ENCODE data around the gene ADORA2A. TPM values are rescaled to one million over a fixed set of nuclear protein-coding genes. Genes with fewer than 3 reads are reported as not detected.

The ADORA2A gene
- total RNA-seq, 1 donor from 2014 or later: 6.4 TPM

DNA sequence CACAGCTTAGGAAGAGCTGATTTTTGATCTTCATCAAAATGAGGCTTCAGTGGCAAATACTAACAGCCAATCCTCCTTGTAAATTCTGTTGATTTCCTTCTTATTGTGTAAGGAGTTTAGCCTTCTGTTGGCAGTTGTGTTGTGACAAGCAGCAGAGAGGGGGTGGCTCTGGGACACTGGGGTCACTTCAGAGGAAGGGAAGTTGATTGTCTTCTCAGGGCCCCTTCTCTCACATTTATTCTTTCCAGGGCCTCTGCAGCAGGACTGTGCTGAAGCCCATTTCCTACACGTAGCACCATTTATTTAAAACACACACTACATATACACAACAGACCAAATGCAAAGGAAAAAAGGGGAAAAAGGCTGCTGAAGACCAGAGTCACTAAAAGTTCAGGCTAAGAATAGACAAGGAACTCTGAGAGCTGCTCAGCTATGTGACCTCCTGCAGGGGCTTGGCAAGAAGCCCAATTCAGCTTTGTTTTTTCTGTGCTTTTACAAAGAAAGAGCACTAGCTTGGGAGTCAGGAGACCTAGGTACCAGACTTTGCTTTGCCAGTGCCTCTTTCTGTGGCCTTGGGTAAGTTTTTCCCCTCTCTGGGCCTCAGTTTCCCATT is 39.4 kb downstream of the ADORA2A start:
- Mint-ChIP-seq H3K36me3 (ENCODE audit: insufficient read depth) (no peaks in the 10 kb centered on the region), H3K27me3 (no peaks in the 10 kb centered on the region), H3K4me1 (ENCODE audit: low read depth) (no peaks in the 10 kb centered on the region), H3K9me3 (ENCODE audit: low read depth) (no peaks in the 10 kb centered on the region), H3K27ac (no peak overlapping the region), H3K4me3 (ENCODE audit: low read depth) (no peak overlapping the region)
- TF ChIP-seq, protein P1, sequence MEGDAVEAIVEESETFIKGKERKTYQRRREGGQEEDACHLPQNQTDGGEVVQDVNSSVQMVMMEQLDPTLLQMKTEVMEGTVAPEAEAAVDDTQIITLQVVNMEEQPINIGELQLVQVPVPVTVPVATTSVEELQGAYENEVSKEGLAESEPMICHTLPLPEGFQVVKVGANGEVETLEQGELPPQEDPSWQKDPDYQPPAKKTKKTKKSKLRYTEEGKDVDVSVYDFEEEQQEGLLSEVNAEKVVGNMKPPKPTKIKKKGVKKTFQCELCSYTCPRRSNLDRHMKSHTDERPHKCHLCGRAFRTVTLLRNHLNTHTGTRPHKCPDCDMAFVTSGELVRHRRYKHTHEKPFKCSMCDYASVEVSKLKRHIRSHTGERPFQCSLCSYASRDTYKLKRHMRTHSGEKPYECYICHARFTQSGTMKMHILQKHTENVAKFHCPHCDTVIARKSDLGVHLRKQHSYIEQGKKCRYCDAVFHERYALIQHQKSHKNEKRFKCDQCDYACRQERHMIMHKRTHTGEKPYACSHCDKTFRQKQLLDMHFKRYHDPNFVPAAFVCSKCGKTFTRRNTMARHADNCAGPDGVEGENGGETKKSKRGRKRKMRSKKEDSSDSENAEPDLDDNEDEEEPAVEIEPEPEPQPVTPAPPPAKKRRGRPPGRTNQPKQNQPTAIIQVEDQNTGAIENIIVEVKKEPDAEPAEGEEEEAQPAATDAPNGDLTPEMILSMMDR (IDR thresholded peaks at IDR 0.05; ENCODE audit: unreplicated experiment): no peak
- DNase-seq (ENCODE audit: low spot score, unreplicated experiment): no peak

DNA sequence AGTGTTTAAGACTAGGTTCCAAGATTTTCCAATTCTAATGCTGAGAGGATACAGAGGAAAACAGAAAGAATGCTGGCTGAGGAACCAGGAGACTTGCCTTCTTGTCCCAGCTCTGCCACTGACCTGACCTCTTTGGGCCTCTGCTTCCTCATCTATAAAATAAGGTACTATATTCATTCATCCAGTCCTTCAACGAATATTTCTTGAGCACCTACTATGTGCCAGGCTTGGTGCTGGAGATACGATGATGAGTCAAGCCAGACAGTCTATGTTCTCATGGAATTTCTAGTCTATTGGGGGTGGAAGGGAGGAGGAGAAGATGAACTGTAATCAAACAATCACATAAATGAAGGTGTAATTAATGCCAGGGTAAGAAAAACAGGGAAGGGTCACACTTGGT is 39.9 kb downstream of the ADORA2A start:
- Mint-ChIP-seq H3K4me1 (ENCODE audit: low read depth) (no peaks in the 10 kb centered on the region), H3K4me3 (ENCODE audit: low read depth) (no peak overlapping the region), H3K9me3 (ENCODE audit: low read depth) (no peaks in the 10 kb centered on the region), H3K36me3 (ENCODE audit: insufficient read depth) (no peaks in the 10 kb centered on the region), H3K27ac (no peak overlapping the region), H3K27me3 (no peaks in the 10 kb centered on the region)
- DNase-seq (ENCODE audit: low spot score, unreplicated experiment): no peak
- TF ChIP-seq, protein P1 (IDR thresholded peaks at IDR 0.05; ENCODE audit: unreplicated experiment): no peak

DNA sequence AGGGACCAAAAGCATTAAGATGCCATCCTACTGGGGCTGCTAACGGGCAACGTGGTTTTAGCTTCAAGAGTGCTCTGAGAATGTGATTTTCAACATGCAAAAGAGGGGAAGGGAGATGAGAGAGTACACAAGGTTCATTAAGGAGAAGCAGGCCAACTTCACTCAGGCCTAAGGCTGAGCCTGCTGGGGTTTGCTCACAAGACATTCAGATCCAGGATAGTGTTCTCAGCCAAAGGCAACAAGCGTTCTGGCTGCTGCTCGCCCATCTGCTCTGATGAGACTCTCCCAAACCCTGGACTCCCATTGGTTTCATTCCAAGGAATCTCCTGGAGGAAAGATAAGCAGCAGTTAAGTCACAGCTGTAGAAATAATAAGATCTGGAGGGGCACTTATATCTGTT is 44.2 kb downstream of the ADORA2A start:
- Mint-ChIP-seq H3K27ac (no peak overlapping the region), H3K36me3 (ENCODE audit: insufficient read depth) (no peaks in the 10 kb centered on the region), H3K4me1 (ENCODE audit: low read depth) (no peaks in the 10 kb centered on the region), H3K27me3 (no peaks in the 10 kb centered on the region), H3K4me3 (ENCODE audit: low read depth) (no peak overlapping the region), H3K9me3 (ENCODE audit: low read depth) (peaks cover 8% of the 10 kb centered on the region)
- no peak for DNase-seq (ENCODE audit: low spot score, unreplicated experiment)
- TF ChIP-seq, protein P1 (IDR thresholded peaks at IDR 0.05; ENCODE audit: unreplicated experiment): no peak

DNA sequence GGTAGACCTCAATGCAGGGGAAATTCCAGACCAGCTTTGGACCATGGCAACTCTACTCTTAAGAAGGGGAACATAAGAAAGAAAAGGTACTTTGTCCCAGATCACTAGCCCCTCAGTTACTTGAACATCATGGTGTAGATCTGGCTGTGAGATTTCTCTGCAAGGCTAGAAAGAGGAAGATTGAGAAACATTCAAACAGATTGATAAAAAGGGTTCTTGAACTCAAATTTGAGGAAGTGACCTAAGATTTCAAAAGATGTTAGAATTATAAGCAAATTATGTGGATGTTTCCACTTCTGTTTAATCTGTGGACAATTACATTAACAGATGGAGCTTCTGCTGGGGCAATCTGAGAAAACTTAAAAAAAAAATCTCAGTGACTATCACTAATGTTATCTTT is 45.9 kb downstream of the ADORA2A start:
- TF ChIP-seq, protein P1 (IDR thresholded peaks at IDR 0.05; ENCODE audit: unreplicated experiment): no peak
- H3K36me3 Mint-ChIP-seq (ENCODE audit: insufficient read depth): peaks cover 1% of the 10 kb centered on the region
- H3K27me3 Mint-ChIP-seq: no peaks in the 10 kb centered on the region
- DNase-seq (ENCODE audit: low spot score, unreplicated experiment): no peak
- no peaks in the 10 kb centered on the region for H3K4me1 Mint-ChIP-seq (ENCODE audit: low read depth)
- no peak overlapping the region for H3K4me3 Mint-ChIP-seq (ENCODE audit: low read depth)
- no peak overlapping the region for H3K27ac Mint-ChIP-seq
- peaks cover 8% of the 10 kb centered on the region for H3K9me3 Mint-ChIP-seq (ENCODE audit: low read depth)

DNA sequence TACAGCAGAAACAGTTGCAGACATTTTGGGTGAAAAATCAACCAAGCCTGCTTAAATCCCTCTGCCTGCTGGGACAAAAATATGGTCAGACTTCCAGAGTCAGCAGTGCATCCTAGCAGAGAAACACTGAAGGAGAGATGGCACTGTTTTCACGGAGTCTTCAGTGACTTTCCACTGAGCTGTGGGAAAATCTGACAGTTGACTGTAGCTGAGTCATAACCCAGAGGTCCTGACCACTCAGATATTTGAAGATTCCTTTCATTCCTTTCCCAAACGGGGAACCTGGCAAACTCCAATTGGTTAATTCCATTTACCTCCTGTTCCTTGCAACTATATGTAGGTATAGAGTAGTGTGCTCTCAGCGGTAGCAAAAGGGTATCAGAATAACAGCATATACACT is 46.8 kb downstream of the ADORA2A start:
- TF ChIP-seq, protein P1 (IDR thresholded peaks at IDR 0.05; ENCODE audit: unreplicated experiment): no peak
- no peak for DNase-seq (ENCODE audit: low spot score, unreplicated experiment)
- no peaks in the 10 kb centered on the region for H3K4me1 Mint-ChIP-seq (ENCODE audit: low read depth)
- peaks cover 1% of the 10 kb centered on the region for H3K36me3 Mint-ChIP-seq (ENCODE audit: insufficient read depth)
- peaks cover 8% of the 10 kb centered on the region for H3K9me3 Mint-ChIP-seq (ENCODE audit: low read depth)
- peaks cover 7% of the 10 kb centered on the region for H3K27me3 Mint-ChIP-seq
- no peak overlapping the region for H3K4me3 Mint-ChIP-seq (ENCODE audit: low read depth)
- H3K27ac Mint-ChIP-seq: no peak overlapping the region
